HTERT RPE-1 (cell line): ENCODE results near the gene OBSCN.

Source experiments
- in situ Hi-C: fragments of 300-500 bp; cut with MboI; formaldehyde crosslinking; loops from 4 replicates; pipeline ENCODE4 v1.14.3; 2020; ENCODE audit warnings: low sequenced_read_pairs

OBSCN gene

DNA sequence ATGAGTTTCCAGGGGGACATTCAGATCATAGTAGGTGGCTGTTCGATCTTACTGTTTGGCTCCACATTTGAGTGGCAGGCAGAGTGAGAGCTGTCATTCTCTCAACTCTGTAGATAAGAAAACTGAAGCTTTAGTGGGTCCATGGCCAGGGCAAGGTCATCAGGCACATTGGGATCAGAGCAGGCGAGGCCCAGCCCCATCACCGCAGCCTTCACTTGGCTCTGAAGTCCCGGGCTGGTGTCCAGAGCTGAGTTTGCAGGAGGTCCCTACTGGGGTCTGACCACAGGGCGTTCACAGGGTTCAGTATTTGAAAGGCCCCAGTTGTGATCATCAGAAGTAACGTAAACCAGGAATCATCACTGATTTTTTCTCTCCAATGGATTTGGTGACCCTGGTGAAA lies 76.7 kb downstream of the OBSCN start:
- in situ Hi-C loops: no loop called here

DNA sequence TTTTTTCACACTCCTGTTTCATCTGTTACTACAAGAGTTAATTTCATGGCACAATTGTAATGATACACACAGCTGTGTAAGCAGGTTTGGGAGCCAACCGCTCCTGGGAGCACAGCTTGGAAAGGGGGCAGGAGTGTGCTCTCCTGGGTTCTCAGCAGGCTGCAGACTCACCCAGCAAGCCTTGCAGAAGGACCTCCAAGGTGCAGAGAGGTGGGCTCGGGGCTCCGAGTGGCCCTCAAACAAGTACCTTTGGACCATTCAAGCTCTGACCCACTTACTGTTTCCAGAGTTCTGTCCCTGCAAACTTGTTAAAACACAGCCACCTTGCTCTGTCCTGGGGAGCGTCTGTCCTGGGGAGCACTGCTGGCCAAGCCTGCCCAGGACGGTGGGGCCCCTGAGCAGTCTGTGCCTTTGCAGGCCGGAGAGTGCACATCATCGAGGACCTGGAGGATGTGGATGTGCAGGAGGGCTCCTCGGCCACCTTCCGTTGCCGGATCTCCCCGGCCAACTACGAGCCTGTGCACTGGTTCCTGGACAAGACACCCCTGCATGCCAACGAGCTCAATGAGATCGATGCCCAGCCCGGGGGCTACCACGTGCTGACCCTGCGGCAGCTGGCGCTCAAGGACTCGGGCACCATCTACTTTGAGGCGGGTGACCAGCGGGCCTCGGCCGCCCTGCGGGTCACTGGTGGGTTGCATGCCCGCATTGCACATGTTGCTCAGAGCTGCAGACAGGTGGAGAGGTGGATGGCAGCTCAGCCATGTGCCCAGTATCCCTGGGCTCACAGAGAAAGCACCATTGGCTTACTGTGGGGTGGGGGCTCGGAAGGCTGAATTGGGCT lies 78.0 kb downstream of the OBSCN start:
- in situ Hi-C loops: no loop called here

DNA sequence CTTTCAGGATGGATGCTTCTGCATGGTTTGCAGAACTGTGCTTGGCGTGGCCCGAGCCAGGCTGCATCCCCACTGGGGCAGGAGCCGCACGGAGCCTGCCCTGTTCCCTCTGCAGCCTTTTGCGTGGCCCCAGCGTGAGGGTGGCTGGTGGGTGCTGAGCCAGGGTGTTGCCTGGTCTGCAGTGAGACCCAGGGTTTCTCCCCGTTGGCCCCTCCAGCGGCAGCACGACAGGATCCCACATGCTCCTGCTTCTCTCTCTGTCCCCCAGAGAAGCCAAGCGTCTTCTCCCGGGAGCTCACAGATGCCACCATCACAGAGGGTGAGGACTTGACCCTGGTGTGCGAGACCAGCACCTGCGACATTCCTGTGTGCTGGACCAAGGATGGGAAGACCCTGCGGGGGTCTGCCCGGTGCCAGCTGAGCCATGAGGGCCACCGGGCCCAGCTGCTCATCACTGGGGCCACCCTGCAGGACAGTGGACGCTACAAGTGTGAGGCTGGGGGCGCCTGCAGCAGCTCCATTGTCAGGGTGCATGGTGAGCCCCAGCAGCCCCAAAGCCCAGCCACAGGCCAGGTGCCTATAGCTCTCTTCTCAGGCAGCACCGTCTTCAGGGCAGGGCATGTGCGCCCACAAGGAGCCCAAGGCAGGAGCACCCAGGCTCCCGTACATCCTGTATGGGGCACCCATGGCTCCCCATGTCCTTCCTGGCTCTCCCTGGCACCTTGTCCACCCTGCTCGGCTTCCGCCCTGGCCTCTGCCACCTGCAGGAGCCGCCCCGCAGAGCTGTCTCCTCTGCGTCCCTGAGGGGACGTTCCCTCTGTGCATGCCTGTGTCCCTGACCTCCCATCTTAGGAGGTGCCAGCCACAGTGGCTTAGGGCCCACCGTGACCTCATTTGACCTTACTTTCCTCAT lies 78.9 kb downstream of the OBSCN start:
- in situ Hi-C loops: no loop called here

DNA sequence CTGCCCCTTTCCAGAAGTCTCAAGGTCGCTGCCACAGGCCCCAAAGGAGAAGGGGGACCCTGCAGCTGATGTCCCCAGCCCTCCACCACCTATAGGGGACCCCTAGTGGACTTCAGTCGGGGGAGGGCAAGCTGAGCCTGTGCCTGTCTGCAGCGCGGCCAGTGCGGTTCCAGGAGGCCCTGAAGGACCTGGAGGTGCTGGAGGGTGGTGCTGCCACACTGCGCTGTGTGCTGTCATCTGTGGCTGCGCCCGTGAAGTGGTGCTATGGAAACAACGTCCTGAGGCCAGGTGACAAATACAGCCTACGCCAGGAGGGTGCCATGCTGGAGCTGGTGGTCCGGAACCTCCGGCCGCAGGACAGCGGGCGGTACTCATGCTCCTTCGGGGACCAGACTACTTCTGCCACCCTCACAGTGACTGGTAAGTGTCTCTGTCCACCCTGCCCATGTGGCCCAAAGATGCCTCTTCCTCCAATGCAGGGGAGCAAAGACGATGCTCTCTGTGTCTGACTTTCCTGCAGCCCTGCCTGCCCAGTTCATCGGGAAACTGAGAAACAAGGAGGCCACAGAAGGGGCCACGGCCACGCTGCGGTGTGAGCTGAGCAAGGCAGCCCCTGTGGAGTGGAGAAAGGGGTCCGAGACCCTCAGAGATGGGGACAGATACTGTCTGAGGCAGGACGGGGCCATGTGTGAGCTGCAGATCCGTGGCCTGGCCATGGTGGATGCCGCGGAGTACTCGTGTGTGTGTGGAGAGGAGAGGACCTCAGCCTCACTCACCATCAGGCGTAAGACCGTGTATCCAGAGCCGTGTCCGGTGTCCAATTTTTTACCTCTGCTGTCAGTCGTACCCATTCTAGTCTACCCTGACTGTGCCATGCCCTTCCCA lies 79.9 kb downstream of the OBSCN start:
- in situ Hi-C loops: no loop called here

DNA sequence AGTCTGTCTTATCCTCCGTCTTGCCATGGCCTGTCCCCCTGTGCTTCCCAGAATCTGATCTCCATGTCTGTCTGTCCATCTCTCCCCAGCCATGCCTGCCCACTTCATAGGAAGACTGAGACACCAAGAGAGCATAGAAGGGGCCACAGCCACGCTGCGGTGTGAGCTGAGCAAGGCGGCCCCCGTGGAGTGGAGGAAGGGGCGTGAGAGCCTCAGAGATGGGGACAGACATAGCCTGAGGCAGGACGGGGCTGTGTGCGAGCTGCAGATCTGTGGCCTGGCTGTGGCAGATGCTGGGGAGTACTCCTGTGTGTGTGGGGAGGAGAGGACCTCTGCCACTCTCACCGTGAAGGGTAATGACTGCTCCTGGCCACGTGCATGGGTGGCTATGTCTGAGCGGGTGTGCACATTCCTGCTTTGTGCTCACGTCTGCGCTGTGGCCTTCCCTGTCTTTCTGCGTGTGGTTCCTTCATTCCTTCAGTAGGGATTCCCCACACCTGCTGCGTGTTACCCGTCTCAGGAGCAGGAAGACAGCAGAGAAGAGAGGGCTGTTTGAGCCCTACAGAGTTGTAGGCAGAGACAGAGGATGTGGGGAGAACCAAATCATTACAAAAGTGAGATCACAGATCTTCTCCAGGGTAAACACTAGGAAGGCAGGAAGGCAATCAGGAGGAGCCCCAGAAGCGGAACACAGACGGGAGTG lies 80.8 kb downstream of the OBSCN start:
- in situ Hi-C loops: no loop called here

DNA sequence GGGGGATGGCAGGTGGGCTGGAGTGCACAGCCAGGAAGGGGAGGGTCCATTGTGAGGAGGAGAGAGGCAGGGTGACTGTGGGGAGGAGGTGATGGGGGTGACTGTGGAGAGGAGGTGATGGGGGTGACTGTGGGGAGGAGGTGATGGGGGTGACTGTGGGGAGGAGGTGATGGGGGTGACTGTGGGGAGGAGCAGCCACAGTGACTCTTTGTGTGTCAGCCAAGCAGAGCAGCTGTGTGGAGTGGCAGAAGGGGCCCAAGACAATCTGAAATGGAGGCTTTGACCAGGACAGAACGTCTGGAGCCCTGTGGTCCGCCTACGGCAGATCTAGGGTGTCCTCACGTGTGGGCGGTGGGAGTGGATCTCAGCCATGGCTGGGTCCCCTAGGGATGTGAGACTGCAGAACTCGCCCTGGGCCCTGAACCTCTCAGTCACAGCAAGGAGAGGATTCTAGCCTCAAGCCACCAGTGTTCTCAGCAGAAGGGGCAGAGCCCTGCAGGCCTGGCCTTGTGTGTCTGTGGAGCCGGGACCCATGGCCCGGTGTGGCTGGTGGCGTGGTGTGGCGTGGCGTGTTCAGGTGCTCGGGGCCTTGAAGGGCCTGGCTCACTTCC lies 81.5 kb downstream of the OBSCN start:
- in situ Hi-C loops: no loop called here

DNA sequence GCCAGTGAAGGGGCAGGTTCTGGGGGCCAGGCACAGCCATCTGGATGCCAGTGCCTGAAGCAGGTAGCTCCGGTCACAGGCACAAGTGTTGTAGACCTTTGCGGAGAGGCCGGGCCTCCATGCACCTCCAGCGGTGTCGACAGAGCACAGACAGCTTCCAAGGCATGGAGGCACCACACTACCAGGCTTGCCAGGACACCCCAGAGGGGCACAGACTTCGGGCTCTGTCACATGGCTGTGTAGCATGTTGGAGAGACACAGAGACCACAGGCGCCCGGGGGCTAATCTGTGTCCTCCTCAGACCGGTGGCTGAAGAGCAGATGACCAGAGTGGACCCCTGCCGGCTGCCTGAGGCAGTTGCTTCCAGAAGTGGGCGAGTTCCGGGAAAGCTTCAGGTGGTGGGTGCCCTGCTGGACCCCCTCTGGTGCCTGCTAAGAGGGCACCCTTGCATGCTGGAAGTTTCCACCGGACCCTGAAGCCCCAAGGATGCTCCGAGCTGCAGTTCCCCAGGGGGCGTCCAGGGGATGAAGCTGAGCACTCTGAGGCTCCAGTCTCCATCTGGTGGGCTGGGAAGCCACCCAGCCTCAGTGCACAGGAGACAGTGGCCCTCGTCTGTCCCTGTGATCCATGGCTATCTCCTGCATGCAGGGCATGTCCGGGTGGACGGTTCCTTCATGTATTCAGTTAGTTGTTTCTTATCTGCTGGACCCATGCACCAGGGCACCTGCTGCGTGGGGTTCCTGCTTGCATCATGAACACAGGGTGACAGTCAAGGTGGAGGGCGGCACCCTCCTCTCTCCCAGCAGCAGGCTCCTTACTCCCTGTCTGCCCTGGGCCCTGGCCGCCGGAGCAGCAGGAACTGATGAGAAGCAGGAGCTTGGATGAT lies 82.4 kb downstream of the OBSCN start:
- in situ Hi-C loops: no loop called here

DNA sequence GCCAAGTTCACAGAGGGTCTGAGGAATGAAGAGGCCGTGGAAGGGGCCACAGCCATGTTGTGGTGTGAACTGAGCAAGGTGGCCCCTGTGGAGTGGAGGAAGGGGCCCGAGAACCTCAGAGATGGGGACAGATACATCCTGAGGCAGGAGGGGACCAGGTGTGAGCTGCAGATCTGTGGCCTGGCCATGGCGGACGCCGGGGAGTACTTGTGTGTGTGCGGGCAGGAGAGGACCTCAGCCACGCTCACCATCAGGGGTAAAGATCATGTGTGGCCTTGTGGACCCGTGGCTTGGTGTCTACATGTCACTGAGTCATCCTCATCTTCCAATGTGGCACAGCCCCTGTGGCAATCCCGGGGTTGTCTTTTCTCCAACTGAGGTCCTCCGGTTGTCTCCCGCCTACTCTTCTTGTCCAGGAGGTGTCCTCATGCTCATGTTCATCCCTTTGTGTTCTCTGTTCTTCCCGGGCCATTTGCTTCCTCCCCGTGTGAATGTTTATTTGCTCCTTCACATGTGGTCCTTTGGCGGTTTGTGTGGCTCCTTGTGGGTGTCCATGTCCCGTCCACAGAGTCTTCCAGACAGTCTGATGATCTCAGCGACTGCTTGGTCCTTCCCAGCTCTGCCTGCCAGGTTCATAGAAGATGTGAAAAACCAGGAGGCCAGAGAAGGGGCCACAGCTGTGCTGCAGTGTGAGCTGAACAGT lies 84.2 kb downstream of the OBSCN start:
- in situ Hi-C loops: no loop called here

DNA sequence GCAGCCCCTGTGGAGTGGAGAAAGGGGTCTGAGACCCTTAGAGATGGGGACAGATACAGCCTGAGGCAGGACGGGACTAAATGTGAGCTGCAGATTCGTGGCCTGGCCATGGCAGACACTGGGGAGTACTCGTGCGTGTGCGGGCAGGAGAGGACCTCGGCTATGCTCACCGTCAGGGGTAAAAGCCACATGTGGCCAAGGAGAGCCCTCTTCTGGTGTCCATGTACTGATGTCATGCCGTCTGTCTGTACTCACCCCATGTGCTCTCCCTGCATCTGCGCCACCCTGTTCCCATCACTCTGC lies 84.7 kb downstream of the OBSCN start:
- in situ Hi-C loops: no loop called here

DNA sequence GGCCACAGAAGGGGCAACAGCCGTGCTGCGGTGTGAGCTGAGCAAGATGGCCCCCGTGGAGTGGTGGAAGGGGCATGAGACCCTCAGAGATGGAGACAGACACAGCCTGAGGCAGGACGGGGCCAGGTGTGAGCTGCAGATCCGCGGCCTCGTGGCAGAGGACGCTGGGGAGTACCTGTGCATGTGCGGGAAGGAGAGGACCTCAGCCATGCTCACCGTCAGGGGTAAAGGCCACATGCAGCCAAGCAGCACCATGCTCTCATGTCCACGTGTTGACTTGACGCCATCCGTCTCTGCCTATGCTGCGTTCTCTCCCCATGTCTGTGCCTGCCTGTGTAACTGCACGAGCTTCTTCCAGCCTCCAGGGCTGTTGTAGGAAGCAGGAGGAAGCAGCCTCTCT lies 85.5 kb downstream of the OBSCN start:
- in situ Hi-C loops: no loop called here

DNA sequence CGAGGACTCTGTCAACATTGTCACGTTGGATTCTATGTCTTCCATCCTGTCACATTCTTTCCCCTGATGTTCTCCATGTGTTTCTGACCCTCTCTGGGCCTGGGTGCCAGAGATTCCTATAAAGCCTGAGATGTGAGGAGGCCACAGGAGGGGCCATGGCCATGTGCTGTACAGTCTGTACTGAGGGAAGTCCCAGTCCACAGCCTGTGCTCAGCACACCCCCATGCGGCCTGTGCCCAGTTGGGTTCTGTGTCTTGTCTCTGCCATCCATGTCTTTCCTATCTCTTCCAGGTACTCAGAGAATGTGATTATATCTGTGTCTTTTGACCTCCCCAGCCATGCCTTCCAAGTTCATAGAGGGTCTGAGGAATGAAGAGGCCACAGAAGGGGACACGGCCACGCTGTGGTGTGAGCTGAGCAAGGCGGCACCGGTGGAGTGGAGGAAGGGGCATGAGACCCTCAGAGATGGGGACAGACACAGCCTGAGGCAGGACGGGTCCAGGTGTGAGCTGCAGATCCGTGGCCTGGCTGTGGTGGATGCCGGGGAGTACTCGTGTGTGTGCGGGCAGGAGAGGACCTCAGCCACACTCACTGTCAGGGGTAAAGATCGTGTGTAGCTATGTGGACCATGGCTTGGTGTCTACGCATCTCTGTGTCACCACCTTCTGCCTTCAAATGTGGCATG lies 86.1 kb downstream of the OBSCN start:
- in situ Hi-C loops: no loop called here

DNA sequence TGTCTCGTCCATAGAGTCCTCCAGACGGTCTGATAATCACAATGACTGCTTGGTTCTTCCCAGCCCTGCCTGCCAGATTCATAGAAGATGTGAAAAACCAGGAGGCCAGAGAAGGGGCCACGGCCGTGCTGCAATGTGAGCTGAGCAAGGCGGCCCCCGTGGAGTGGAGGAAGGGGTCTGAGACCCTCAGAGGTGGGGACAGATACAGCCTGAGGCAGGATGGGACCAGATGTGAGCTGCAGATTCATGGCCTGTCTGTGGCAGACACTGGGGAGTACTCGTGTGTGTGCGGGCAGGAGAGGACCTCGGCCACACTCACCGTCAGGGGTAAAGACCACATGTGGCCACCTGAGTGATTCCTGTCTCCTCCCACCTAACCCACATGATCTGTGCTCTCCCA lies 86.9 kb downstream of the OBSCN start:
- in situ Hi-C loops: no loop called here

DNA sequence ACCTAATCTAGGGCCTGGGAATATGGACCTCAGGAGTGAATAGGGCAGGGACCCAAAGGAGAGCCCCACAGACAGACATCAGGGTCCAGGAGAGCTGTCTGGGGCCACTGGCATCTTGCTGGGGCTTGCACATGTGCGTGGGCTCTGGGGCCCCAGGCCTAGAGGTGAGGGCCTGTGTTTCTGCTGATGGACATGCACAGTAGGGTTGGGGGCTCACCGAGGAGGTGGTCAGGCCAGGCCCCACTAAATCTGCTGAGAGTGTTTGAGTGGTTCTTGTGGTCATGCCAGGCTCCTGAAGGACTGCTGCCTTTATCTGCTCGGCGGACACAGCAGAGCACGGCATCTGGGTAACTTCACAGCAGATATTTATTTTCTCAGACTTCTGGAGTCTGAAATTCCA lies 87.4 kb downstream of the OBSCN start:
- in situ Hi-C loops: no loop called here

DNA sequence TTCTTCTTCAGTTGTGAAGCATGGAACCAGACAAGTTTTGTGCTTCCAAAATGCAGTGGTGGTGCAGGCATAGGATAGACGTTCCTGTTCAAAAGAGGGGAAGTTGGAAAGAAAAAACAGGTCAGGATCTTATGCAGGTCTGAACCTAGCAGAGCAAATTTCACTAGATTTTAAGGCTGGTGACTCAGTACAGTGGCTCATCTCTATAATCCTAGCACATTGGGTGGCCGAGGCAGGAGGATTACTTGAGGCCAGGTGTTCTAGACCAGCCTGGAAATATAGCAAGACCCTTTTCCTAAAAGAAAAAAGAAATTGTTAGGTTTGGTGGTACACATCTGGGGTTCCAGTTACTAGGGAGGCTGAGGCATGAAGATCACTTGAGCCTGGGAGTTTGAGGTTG lies 88.1 kb downstream of the OBSCN start:
- in situ Hi-C loops: no loop called here

DNA sequence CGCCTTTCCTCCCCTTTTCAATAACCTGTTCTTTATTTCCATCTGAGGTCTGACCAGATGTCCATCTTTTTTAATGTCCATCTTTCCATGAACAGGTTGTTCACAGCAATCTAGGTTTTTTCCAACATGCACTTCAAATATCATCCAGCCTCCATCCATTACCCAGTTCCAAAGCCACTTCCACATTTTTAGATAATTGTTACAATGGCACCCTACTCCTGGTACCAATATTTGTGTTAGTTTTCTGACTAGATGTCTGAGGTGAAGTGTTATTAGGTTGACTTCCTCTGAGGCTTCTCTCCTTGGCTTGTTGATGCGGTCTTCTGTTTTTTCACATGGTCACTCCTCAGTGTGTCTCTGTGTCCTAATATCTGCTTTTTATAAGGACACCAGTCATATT lies 89.4 kb downstream of the OBSCN start:
- in situ Hi-C loops: no loop called here

DNA sequence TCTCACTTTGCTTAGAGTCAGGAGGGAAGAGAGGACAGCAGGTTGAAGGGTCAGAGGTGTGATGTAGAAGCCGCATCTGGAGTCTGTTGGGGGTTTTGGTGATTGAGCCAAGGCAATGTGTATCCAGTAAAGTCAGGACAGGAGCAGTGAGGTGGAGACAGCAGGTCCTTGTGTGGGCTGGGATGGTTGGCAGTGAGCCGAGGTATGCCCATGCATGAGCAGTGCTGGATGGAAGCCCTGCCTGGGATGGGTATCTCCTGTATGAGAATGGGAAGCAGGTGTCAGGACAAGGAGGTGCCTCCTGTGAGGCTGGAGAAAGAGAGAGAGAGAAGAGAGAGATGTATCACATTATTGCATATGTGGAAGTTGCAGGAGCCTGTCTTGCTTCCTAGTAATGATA lies 90.0 kb downstream of the OBSCN start:
- in situ Hi-C loops: no loop called here

DNA sequence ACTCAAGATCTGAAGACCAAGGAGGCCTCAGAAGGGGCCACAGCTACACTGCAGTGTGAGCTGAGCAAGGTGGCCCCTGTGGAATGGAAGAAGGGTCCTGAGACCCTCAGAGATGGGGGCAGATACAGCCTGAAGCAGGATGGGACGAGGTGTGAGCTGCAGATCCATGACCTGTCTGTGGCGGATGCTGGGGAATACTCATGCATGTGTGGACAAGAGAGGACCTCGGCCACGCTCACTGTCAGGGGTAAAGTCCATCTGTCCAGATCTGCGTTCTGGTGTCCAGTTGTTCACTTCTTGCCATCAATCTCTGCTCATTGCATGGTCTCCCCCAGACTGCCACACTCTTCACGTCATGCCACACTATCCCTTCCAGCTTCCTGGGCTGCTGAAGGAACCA lies 90.6 kb downstream of the OBSCN start:
- in situ Hi-C loops: no loop called here

DNA sequence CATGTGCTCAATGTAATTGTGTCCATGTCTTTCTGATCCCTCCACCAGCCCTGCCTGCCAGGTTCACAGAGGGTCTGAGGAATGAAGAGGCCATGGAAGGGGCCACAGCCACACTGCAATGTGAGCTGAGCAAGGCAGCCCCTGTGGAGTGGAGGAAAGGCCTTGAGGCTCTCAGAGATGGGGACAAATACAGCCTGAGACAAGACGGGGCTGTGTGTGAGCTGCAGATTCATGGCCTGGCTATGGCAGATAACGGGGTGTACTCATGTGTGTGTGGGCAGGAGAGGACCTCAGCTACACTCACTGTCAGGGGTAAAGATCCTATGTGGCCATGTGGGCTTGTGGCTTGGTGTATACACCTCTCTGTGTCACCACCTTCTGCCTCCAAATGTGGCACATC lies 91.4 kb downstream of the OBSCN start:
- in situ Hi-C loops: no loop called here
